DOHH2 (cell line): ENCODE measurements around the gene TNMD.

Experiments used
- EZH2phosphoT487 ChIP-seq: fragments of 200-600 bp; sonication (generic); IDR thresholded peaks from 2 replicates; pipeline ENCODE4 v1.6.1; 2017; ENCODE audit warnings: borderline replicate concordance, mild to moderate bottlenecking, antibody characterized with exemption, low read length, moderate library complexity, mixed read lengths
- TF ChIP-seq, protein P1 (sequence below): fragments of 200-600 bp; sonication (generic); IDR thresholded peaks from one replicate; pipeline ENCODE4 v1.5.1; 2014; ENCODE audit warnings: antibody characterized with exemption, mild to moderate bottlenecking, low read depth, low read length; ENCODE audit not compliant: poor library complexity, severe bottlenecking

GRCh38 chrX:100584611-100585010 lies at the start of gene TNMD:
- TF ChIP-seq, protein P1, sequence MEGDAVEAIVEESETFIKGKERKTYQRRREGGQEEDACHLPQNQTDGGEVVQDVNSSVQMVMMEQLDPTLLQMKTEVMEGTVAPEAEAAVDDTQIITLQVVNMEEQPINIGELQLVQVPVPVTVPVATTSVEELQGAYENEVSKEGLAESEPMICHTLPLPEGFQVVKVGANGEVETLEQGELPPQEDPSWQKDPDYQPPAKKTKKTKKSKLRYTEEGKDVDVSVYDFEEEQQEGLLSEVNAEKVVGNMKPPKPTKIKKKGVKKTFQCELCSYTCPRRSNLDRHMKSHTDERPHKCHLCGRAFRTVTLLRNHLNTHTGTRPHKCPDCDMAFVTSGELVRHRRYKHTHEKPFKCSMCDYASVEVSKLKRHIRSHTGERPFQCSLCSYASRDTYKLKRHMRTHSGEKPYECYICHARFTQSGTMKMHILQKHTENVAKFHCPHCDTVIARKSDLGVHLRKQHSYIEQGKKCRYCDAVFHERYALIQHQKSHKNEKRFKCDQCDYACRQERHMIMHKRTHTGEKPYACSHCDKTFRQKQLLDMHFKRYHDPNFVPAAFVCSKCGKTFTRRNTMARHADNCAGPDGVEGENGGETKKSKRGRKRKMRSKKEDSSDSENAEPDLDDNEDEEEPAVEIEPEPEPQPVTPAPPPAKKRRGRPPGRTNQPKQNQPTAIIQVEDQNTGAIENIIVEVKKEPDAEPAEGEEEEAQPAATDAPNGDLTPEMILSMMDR: no peak
- no peak for TF ChIP-seq EZH2phosphoT487
